ENCODE measurements around the gene STMND1.

STMND1 gene

DNA sequence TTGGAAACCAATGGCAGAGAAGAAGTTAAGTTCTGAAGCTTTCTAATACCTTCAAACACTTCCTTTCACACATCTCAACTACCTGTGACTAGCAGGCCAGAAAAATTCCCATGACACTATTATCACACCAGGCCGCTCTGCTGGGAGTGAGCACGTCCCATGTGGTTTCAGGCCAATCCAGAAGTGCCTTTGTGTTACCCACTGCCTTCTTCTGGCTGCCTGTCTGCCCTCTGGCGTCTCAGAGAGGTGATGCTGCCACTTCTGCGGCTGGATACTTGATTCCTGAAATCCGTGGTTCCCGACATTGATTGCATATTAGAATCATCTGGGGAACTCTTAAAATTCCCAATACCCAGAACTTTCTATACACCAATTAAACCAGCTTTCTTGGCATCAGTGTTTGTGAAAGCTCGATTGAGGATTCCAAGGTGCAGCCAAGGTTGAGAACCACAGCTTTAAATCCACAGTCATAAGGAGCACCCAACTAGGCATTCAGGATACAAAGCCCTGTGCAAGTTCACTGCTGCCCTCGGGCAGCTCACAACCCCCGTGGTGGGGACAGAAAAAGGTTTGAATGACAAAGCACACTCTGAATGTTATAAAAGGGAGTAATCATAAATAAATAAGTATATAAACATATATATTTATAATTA is 65.6 kb downstream of the STMND1 start:
- DNase-seq, result peak; percentile 33

DNA sequence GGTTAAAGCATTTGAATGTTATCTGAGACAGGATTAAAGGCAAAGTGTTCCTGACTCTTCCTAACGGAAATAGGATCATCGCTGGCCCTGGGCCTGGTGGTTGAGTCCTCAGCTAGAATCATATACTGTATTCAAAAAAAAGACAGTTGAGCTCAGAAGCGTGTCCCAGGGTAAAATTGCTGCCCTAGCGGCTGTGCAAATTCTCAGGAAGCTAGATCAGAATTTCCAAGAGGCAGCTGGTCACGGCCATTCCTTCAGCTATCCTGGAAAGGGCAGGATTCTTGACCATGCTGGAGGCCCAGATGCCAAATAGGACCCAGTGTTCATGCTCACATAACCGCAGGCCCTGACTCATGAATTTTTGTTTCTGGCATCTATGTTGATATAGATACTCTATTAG is 67.4 kb downstream of the STMND1 start:
- DNase-seq, result no peak

DNA sequence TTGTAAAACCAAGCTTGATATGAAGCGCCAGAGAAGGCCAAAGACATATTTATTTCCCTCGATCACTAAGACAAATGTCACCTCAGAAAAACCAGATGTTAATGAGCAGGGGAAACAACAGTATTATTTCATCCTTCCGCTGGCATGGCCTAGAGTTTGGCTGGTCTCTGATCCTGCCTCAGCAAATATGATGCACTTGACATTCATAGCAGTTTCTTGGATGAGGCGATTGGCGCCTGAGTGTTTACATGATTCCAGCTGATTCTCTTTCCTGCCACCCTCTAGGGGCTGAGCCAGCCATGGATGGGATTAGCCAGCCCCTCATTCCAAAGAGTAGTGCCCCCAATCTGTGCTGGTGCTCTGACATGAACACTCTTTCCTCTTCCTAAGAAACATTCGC is 67.9 kb downstream of the STMND1 start:
- DNase-seq, result no peak

DNA sequence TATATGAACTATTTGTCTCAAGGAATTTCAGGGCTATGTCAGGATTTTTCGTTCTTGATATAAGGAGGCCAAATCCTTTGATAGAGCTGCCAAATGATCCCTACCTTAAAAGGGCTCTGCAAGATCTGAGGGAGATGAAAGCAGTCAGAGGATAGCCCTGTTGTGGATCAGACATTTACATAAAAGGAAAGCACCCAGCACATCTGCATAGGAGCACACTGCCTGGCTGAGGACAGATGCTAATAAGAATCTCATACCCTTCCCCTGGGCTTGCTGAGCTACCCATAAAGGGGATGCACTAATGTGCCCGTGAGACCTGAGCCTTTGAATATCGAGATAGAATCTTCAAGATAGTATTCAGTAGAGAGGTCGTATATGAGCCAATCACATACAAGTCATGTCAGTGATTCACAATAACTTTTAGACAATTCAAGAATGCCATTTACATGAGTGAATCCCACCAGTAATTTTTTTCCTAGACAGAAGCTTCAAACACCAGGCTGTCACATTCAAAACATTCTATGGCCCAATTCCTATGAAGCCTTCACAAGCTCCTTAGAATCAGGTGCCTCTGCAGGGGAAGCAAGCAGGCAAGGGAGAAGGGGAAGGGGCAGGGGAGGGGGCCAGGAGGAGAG is 71.1 kb downstream of the STMND1 start:
- DNase-seq, result no peak

DNA sequence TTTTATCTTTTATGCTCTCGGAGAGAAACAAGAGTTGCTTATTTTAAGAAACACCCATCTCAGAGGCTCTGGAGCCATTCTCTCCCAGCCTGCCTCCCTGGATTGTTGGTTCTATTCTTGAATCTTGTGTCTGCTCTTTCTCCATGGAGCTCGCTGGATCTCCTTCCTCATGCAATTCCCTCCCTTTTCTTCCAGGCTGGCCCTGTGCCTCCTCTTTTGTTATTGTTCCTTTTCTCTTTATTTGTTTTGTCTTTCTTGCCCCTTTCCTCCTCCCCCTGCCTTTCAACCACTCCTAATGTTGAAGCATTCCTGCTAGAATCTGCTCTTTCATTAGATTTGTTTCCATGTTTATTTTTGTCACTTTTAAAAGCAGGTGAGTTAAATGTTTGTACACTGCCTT is 76.5 kb downstream of the STMND1 start:
- DNase-seq, result no peak

DNA sequence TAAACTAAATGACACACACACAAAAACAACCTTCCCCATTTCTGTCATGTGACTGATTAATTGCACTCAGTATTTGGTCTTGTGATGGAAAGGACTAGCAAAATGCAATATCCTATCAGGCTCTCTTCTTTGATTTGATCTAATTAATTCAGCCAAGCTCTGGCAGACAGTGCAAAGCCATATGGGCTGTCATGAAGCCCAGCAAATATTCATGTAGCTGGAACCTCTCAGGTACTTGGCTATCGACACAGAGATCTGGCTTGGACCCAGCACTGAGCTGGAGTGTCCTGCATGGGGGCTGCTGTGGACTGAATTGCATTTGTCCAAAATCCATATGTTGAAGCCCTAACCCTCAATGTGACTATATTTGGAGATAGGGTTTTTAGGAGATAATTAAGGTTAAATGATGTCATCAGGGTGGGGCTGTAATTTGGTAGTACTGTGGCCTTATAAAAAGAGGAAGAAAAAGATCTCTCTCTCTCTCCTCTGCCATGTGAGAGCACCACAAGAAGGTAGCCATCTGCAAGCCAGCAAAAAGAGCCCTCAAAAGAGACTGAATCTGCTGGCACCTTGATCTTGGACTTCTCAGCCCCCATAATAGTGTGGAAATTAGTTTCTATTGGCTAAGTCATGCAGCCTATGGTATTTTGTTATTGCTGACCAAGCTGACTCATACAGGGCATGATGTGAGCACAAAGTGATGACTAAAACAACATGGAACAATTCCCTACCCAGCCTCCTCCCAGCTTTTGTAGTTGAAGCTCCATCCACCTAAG is 77.1 kb downstream of the STMND1 start:
- DNase-seq, result peak; percentile 25

DNA sequence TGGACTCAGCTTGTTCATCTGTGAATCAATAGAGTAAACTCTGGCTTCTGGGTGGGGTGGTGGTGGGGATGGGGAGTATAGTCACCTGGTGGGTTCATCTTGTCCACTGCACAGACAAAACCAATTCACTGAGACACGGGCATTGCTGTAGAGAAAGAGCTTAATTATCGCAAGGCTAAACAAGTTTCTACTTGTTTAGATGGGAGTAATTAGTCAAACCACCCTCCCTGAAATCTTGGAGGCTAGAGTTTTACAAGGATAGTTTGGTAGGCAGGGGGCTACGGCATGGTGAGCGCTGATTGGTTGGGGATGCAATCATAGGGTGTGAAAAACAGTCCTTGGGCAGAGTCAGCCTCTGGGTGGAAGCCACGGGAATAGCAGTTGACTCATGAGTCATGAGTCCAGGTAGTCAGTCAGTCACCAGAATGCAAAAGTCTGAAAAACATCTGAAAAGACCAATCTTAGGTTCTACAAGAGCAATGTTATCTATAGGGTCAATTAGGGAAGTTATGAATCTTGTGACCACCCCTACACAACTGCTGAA is 77.8 kb downstream of the STMND1 start:
- DNase-seq, result no peak
